Thoracic aorta endothelial cell (primary cell): ENCODE results near the gene PDPR. TPM values are rescaled to one million over a fixed set of nuclear protein-coding genes. Genes with fewer than 3 reads are reported as not detected.

ENCODE experiments used
- small RNA-seq: library from RNA; depleted of rRNA; stranded (forward); fragments of <200 nt; gene quantifications from one replicate; pipeline ENCODE3, GENCODE V24; 2012
- total RNA-seq: library from RNA; depleted of rRNA; stranded (reverse); fragments of >200 nt; gene quantifications from 2 replicates; pipeline ENCODE4 v1.2.3, GENCODE V29; 2012

The PDPR gene
- total RNA-seq: 24.9 and 26.5 TPM in 2 replicates

DNA sequence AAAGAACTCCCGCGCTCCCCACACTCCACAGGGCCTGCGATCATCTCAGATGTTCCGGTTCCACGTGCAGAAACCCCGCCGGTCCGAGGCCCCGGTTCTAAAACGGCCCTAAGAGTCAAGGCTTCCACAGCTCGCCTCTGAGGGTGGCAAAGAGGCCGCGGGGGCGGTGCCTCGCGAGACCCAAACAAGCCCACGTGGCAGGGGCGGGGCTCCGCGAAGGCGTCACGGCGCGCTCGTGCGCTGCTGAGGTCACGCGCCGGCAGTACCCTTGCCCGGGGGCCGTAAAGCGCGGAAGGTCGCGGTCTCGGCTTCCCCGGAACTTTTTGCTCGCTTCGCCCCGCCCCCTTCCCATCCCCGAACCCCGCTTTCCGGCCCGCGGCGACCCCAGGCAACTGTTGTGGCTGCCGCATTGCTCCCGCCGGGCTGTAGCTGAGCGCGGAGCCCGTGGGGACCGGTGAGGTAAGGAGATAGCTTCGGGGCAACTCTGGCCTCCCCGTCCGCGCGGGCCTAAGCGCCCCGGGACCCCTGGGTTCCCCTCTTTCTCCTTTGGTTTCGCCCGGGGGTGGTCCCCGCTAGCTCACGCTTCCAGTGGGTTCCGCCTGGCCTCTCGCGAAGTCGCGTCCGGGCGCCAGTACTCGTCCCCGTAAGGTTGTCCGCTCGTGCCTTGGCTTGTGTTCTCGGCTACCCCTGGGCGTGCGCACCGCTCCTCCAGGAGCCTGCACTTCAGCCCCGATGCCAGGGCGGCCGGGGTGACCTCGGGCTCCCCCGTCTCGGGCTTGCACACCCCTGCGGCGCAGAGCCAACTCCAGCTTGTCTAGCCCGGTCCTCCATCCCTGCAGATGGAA is at the start of gene PDPR:
TSS of gene PDPR (plus strand) at position 351 of the 845 bp plus-strand sequence. CDS start 6,161 bp downstream, outside the sequence.

DNA sequence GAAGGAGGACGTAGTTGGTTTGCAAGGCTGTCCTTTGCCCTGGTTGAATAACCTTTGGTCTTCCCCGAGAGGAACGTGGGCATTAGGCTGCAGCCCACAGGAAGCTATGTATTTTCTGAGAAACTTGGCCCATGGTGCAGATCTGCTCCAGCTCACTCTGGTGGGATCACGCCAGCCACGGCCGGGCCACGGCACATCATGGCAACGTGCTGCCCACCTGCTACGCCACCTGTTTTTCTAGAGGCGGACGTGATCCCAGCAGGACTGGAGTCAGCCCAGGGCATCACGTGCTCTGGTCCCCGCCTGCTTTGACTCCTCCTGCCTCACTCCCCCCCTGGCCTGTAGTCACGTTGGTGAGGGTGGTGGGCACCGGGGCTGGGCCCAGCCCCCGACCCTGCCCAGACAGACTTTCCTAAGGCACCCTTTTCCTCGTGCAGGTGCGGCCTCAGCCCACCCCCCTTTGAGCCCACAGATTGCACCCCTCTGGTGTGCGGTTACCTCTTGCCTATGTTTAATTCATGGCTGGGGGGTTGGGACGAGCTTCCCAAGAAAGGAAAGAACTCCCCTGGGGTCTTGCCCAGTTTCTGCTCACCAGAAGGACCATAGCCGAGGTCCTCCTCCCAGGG is 59.2 kb downstream of the PDPR start, which contains the start of gene CLEC18C:
TSS of gene CLEC18C (plus strand) at position 576 of the 626 bp plus-strand sequence. CDS start 492 bp downstream, outside the sequence.

Small RNA genes within 50 kb of the gene (small RNA-seq; reads per million reads assigned to genes)
- not detected for gene AC009060.2

Other genes starting within 250 kb of the PDPR start
- gene CLEC18A, start 163.0 kb upstream of the PDPR start, total RNA-seq: 0.13 and 0.22 TPM in 2 replicates
- gene CLEC18C, start 59.5 kb downstream of the PDPR start, total RNA-seq: not detected in 2 replicates
- 34.4 and 36.3 TPM in 2 replicates for gene EXOSC6, start 137.6 kb downstream of the PDPR start, total RNA-seq
- 75.0 and 83.7 TPM in 2 replicates for gene AARS1, start 175.2 kb downstream of the PDPR start, total RNA-seq
- 35.1 and 36.8 TPM in 2 replicates for gene DDX19B, start 184.9 kb downstream of the PDPR start, total RNA-seq
- gene DDX19A, start 232.6 kb downstream of the PDPR start, total RNA-seq: 43.0 and 43.4 TPM in 2 replicates